Transverse colon (tissue), 3 donors: ENCODE results near the gene CRACDL.

Source experiments
- EP300 ChIP-seq: sonication (generic); formaldehyde crosslinking; IDR thresholded peaks from one replicate; pipeline ENCODE4 v1.6.1; 2017; ENCODE audit warnings: antibody characterized with exemption, low read depth
- POLR2A ChIP-seq: fragments of 450-650 bp; IDR thresholded peaks from one replicate; pipeline ENCODE4 v1.6.1; 2016; ENCODE audit warnings: antibody characterized with exemption, mild to moderate bottlenecking, moderate library complexity
- TF ChIP-seq, protein P1 (sequence below), 5 experiments: fragments of 200-600 bp in 3 of 5; fragments of 450-650 bp in 2 of 5; sonication (generic) in 3 of 5; IDR thresholded peaks; 1 replicate in 2 of 5; 2 replicates in 3 of 5; pipeline ENCODE4 v1.5.1; 2016 to 2017; ENCODE audit warnings: antibody characterized with exemption in 5 of 5, inconsistent platforms in 3 of 5, mild to moderate bottlenecking in 2 of 5, moderate library complexity in 1 of 5

DNA sequence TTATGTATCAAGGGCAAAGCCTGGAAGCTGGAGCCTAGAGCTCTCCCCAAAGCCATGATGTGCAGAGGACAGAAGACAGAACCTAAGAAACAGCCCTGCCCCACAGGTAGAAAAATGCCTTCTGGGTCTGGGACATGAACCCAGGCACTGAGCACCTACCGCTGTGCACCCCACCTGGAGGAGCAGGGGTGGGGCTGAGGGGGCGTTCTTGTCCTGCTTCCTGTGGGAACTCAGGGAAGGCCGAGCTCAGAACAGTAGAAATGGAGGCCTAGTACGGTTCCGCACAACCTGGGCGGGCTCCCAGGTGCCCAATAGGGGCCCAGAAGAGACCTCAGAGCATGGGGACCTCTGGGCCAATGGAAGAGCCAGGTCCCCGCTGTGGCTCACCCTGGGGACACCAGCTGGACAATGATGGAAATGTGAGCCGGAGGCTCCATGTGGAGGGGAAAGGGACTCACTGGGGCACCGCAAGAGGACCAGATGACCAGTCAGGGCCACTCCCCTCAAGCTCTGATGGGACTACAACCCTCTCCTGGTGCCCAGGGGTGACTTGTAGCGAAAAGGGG lies 3.2 kb downstream of the CRACDL start:
- TF ChIP-seq, protein P1, sequence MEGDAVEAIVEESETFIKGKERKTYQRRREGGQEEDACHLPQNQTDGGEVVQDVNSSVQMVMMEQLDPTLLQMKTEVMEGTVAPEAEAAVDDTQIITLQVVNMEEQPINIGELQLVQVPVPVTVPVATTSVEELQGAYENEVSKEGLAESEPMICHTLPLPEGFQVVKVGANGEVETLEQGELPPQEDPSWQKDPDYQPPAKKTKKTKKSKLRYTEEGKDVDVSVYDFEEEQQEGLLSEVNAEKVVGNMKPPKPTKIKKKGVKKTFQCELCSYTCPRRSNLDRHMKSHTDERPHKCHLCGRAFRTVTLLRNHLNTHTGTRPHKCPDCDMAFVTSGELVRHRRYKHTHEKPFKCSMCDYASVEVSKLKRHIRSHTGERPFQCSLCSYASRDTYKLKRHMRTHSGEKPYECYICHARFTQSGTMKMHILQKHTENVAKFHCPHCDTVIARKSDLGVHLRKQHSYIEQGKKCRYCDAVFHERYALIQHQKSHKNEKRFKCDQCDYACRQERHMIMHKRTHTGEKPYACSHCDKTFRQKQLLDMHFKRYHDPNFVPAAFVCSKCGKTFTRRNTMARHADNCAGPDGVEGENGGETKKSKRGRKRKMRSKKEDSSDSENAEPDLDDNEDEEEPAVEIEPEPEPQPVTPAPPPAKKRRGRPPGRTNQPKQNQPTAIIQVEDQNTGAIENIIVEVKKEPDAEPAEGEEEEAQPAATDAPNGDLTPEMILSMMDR (IDR thresholded peaks at IDR 0.05) = no peak
- TF ChIP-seq EP300 = no peak
- TF ChIP-seq POLR2A = no peak
